Mesothelial cell of epicardium (in vitro differentiated cells): ENCODE results near the gene RFK. TPM values are rescaled to one million over a fixed set of nuclear protein-coding genes. Genes with fewer than 3 reads are reported as not detected.

Experiments used
- DNase-seq, 2 experiments: peaks; one replicate each; pipeline ENCODE4 v3.0.0; 2021; ENCODE audit warnings: low spot score in 2 of 2; ENCODE audit not compliant: unreplicated experiment in 2 of 2
- H3K27ac Mint-ChIP-seq: 2 replicates; pipeline ENCODE4 v1.8.0; 2021; ENCODE audit warnings: mixed read lengths
- H3K27me3 Mint-ChIP-seq: 2 replicates; pipeline ENCODE4 v1.8.0; 2021; ENCODE audit warnings: low read depth, mixed read lengths
- H3K36me3 Mint-ChIP-seq: 2 replicates; pipeline ENCODE4 v1.8.0; 2021; ENCODE audit warnings: mixed read lengths
- H3K4me1 Mint-ChIP-seq: 2 replicates; pipeline ENCODE4 v1.8.0; 2021; ENCODE audit warnings: mixed read lengths
- H3K4me3 Mint-ChIP-seq: 2 replicates; pipeline ENCODE4 v1.8.0; 2021; ENCODE audit warnings: mild to moderate bottlenecking, moderate library complexity, mixed read lengths
- H3K9me3 Mint-ChIP-seq: 2 replicates; pipeline ENCODE4 v1.8.0; 2021; ENCODE audit warnings: mixed read lengths
- CTCF ChIP-seq: fragments of 200-600 bp; sonication (generic); IDR thresholded peaks from one replicate; pipeline ENCODE4 v1.5.0; 2021; ENCODE audit warnings: antibody characterized with exemption; ENCODE audit not compliant: unreplicated experiment
- total RNA-seq: library from RNA; stranded (reverse); gene quantifications from 3 replicates; pipeline ENCODE4 v1.2.1, GENCODE V29; 2021

RFK gene
- total RNA-seq, 1 donor from 2014 or later = 9.7 TPM

DNA sequence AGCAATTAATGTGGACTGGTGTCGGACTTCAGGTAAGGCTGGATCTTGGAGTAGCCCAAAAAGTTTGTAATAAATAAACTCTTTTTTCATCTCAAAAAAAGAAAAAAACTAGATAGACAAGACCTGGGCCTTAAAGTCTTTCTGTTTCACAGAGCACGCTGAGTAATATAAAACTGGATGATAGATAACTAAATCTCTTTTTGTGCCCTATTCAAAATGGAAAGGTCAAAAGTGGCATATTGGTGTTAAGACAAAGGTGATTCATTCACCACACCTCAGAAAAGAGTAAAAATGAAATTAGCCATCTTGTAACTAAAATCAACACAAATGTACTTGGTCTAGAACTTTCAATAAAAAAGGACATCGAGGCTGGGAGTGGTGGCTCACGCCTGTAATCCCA, 30.3 kb upstream of the RFK start:
- TF ChIP-seq CTCF = no peak
- Mint-ChIP-seq H3K4me1 (no peaks in the 10 kb centered on the region), H3K9me3 (no peaks in the 10 kb centered on the region), H3K27me3 (no peaks in the 10 kb centered on the region), H3K27ac (no peak overlapping the region), H3K36me3 (no peaks in the 10 kb centered on the region), H3K4me3 (no peak overlapping the region)
- DNase-seq = no peak

DNA sequence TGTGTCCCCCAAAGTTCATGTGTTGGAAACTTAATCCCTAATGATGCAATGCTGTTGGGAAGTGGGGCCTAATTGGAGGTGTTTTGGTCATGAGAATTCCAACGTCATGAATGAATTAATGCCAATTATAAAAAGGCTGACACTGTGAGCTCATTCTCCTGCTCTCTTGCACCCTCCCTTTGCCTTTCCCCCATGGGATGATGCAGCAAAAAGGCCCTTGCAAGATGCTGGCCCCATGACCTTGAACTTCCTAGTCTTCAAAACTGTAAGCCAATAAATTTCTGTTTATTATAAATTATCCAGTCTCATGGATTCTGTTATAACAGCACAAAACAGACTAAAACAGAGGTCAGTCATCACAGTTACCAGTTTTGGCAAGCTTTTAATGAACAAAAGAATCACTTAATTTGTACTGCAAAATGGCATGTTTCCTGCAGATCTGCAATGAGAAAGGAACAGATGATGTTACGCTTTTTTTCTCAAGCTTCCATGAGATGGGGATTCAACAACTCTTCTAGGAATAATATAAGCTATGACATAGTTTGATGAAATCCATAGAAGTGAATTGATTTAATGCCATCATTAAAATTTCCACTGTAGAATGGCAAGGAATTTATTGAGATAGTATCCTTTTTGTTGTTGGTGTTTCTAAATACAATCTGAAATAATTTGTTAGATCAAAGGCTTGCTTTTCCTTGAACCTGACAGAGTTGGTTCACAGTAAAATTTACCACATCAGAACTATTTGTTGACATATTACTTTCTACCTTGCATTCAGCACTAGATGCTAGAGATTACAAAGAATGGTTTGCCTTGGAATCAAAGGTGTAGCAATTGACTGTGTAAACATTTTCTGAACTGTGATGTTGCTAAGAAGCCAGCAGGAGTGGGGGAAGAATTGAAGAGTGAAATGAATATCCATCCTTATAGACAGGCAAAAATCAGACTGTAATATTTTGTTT, 29.3 kb upstream of the RFK start:
- DNase-seq = no peak
- H3K36me3 Mint-ChIP-seq = no peaks in the 10 kb centered on the region
- H3K27me3 Mint-ChIP-seq = no peaks in the 10 kb centered on the region
- no peaks in the 10 kb centered on the region for H3K9me3 Mint-ChIP-seq
- H3K4me3 Mint-ChIP-seq = no peak overlapping the region
- no peaks in the 10 kb centered on the region for H3K4me1 Mint-ChIP-seq
- H3K27ac Mint-ChIP-seq = no peak overlapping the region
- TF ChIP-seq CTCF = no peak

GRCh38 chr9:76419782-76420380, 25.7 kb upstream of the RFK start:
- Mint-ChIP-seq H3K27ac (no peak overlapping the region), H3K36me3 (no peaks in the 10 kb centered on the region), H3K4me3 (no peak overlapping the region), H3K4me1 (peaks cover 7% of the 10 kb centered on the region), H3K9me3 (no peaks in the 10 kb centered on the region), H3K27me3 (no peaks in the 10 kb centered on the region)
- no peak for DNase-seq
- TF ChIP-seq CTCF = peak; percentile 33

DNA sequence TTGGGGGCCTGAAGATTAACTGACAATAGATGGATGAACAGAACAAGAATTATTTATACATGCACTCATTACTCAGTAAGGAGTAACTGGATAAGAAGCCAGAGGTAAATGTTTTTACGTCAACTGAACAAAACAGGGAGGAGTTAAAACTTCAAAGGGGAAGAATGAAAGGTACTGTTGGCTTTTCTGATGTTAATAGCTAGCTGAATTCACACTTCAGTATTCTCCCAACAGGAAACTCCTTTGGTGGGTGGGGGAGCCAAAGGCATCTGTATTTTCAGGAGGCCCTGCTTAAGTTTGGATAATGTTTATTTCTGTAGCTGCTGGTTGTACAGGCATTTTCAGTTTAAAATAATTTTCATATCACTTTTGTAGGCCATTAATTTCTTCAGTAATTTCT, 23.2 kb upstream of the RFK start:
- Mint-ChIP-seq H3K4me1 (peaks cover 7% of the 10 kb centered on the region), H3K9me3 (peaks cover 23% of the 10 kb centered on the region), H3K36me3 (peaks cover 2% of the 10 kb centered on the region), H3K27ac (no peak overlapping the region), H3K27me3 (no peaks in the 10 kb centered on the region), H3K4me3 (no peak overlapping the region)
- no peak for DNase-seq
- no peak for TF ChIP-seq CTCF

DNA sequence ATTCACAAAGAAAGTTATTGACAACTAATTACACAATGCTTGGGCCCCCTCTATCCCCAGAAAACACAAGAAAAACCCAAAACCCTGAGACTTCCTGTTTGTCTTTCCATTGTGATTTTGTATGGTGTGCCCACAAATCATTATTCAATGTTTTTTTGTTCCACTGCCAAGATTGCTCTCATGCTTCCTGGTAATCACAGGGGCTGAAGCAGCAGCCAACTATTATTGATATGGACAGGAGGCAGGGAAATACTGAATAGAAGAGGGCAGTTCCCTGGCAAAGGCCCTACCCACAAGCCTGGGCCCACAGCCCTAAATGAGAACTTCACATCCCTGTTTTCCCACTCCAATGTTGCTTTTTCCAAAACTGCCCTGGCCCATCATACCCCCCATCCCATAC, 21.5 kb upstream of the RFK start:
- Mint-ChIP-seq H3K4me1 (peaks cover 7% of the 10 kb centered on the region), H3K27me3 (no peaks in the 10 kb centered on the region), H3K4me3 (no peak overlapping the region), H3K9me3 (peaks cover 27% of the 10 kb centered on the region), H3K36me3 (peaks cover 2% of the 10 kb centered on the region), H3K27ac (no peak overlapping the region)
- no peak for DNase-seq
- no peak for TF ChIP-seq CTCF
